Renal pelvis (tissue), 4 donors: ENCODE data around the gene THSD7B. TPM values are rescaled to one million over a fixed set of nuclear protein-coding genes. Genes with fewer than 3 reads are reported as not detected.

ENCODE experiments used
- DNase-seq: peaks from one replicate; pipeline ENCODE4 v3.0.0-alpha.2; 2013
- polyA plus RNA-seq, 3 donors: library from polyadenylated mRNA; unstranded; fragments of 120-200 nt; gene quantifications; one replicate each; pipeline ENCODE4 v1.2.1, GENCODE V29; 2013; ENCODE audit not compliant: insufficient read length in 3 of 3

Gene THSD7B
- polyA plus RNA-seq, 3 donors, result 2.4 to 5.0 (median 4.3) TPM

- no peak for DNase-seq
These were observed 53.5 kb downstream of the THSD7B start for GRCh38 chr2:136818839-136819238.

GRCh38 chr2:136823291-136823690, 57.9 kb downstream of the THSD7B start:
- DNase-seq, result peak; percentile 16

GRCh38 chr2:136828162-136828561, 62.8 kb downstream of the THSD7B start:
- DNase-seq, result no peak

GRCh38 chr2:136828774-136829173, 63.4 kb downstream of the THSD7B start:
- no peak for DNase-seq

GRCh38 chr2:136844546-136844945, 79.2 kb downstream of the THSD7B start:
- DNase-seq, result no peak

- DNase-seq, result no peak
These were observed 93.3 kb downstream of the THSD7B start for GRCh38 chr2:136858656-136859055.

- DNase-seq, result no peak
These were observed 95.2 kb downstream of the THSD7B start for GRCh38 chr2:136860443-136860958.

- no peak for DNase-seq
These were observed 98.1 kb downstream of the THSD7B start for GRCh38 chr2:136863468-136863867.

- DNase-seq, result no peak
These were observed 98.5 kb downstream of the THSD7B start for GRCh38 chr2:136863874-136864273.

- DNase-seq, result no peak
These were observed 106.1 kb downstream of the THSD7B start for GRCh38 chr2:136871424-136871823.

- no peak for DNase-seq
These were observed 108.9 kb downstream of the THSD7B start for GRCh38 chr2:136874258-136874657.

- no peak for DNase-seq
These were observed 125.8 kb downstream of the THSD7B start for GRCh38 chr2:136891100-136891499.

GRCh38 chr2:136894007-136894634, 128.8 kb downstream of the THSD7B start:
- no peak for DNase-seq

- peak; percentile 11 for DNase-seq
These were observed 136.4 kb downstream of the THSD7B start for GRCh38 chr2:136901732-136902131.

- no peak for DNase-seq
These were observed 140.4 kb downstream of the THSD7B start for GRCh38 chr2:136905779-136906178.

- DNase-seq, result no peak
These were observed 144.4 kb downstream of the THSD7B start for GRCh38 chr2:136909777-136910176.

GRCh38 chr2:136916131-136916530, 150.8 kb downstream of the THSD7B start:
- no peak for DNase-seq

GRCh38 chr2:136917411-136917881, 152.1 kb downstream of the THSD7B start:
- DNase-seq, result peak; percentile 48

GRCh38 chr2:136919682-136920081, 154.3 kb downstream of the THSD7B start:
- DNase-seq, result no peak

- no peak for DNase-seq
These were observed 155.4 kb downstream of the THSD7B start for GRCh38 chr2:136920652-136921333.

- no peak for DNase-seq
These were observed 161.8 kb downstream of the THSD7B start for GRCh38 chr2:136927156-136927555.

- no peak for DNase-seq
These were observed 164.2 kb downstream of the THSD7B start for GRCh38 chr2:136929531-136929930.

GRCh38 chr2:136932700-136933099, 167.4 kb downstream of the THSD7B start:
- peak; percentile 10 for DNase-seq
